Measurements from ENCODE around the gene MGAT4A.

Gene MGAT4A

GRCh38 chr2:98649135-98649991 lies 81.6 kb downstream of the MGAT4A start:
- DNase-seq (ENCODE audit: extremely low read depth, insufficient read length), result peak; percentile 43
- peak; percentile 99 for TF ChIP-seq CTCF (IDR thresholded peaks at IDR 0.05; ENCODE audit: insufficient read depth, low read length, poor library complexity, severe bottlenecking)
- Histone ChIP-seq H3K36me3 (ENCODE audit: control insufficient read depth, insufficient read depth, low read length) (no peaks in the 10 kb centered on the region), H3K4me3 (replicated peaks; ENCODE audit: low read depth, low read length) (no peak overlapping the region), H3K27me3 (replicated peaks; ENCODE audit: control insufficient read depth, insufficient read depth, low read length) (no peaks in the 10 kb centered on the region)

GRCh38 chr2:98648451-98648850 lies 82.5 kb downstream of the MGAT4A start:
- TF ChIP-seq CTCF (IDR thresholded peaks at IDR 0.05; ENCODE audit: insufficient read depth, low read length, poor library complexity, severe bottlenecking), result no peak
- H3K4me3 ChIP-seq (replicated peaks; ENCODE audit: low read depth, low read length), result no peak overlapping the region

GRCh38 chr2:98647636-98648035 lies 83.3 kb downstream of the MGAT4A start:
- TF ChIP-seq CTCF (IDR thresholded peaks at IDR 0.05; ENCODE audit: insufficient read depth, low read length, poor library complexity, severe bottlenecking), result no peak
- H3K4me3 ChIP-seq (replicated peaks; ENCODE audit: low read depth, low read length), result no peak overlapping the region
- no peaks in the 10 kb centered on the region for H3K27me3 ChIP-seq (replicated peaks; ENCODE audit: control insufficient read depth, insufficient read depth, low read length)
- no peak for DNase-seq (ENCODE audit: extremely low read depth, insufficient read length)
- no peaks in the 10 kb centered on the region for H3K36me3 ChIP-seq (ENCODE audit: control insufficient read depth, insufficient read depth, low read length)

More at GRCh38 chr2:98648451-98648850, 82.5 kb downstream of the MGAT4A start:
- Histone ChIP-seq H3K36me3 (ENCODE audit: control insufficient read depth, insufficient read depth, low read length) (no peaks in the 10 kb centered on the region), H3K27me3 (replicated peaks; ENCODE audit: control insufficient read depth, insufficient read depth, low read length) (no peaks in the 10 kb centered on the region)
- DNase-seq (ENCODE audit: extremely low read depth, insufficient read length), result no peak

GRCh38 chr2:98643496-98644100 lies 87.3 kb downstream of the MGAT4A start:
- no peak for DNase-seq (ENCODE audit: extremely low read depth, insufficient read length)
- no peaks in the 10 kb centered on the region for H3K36me3 ChIP-seq (ENCODE audit: control insufficient read depth, insufficient read depth, low read length)
- TF ChIP-seq CTCF (IDR thresholded peaks at IDR 0.05; ENCODE audit: insufficient read depth, low read length, poor library complexity, severe bottlenecking), result no peak
- H3K4me3 ChIP-seq (replicated peaks; ENCODE audit: low read depth, low read length), result no peak overlapping the region
- H3K27me3 ChIP-seq (replicated peaks; ENCODE audit: control insufficient read depth, insufficient read depth, low read length), result no peaks in the 10 kb centered on the region

- TF ChIP-seq CTCF (IDR thresholded peaks at IDR 0.05; ENCODE audit: insufficient read depth, low read length, poor library complexity, severe bottlenecking), result no peak
- DNase-seq (ENCODE audit: extremely low read depth, insufficient read length), result peak; percentile 52
These were observed 93.4 kb downstream of the MGAT4A start for GRCh38 chr2:98637401-98638147.

More at GRCh38 chr2:98637401-98638147, 93.4 kb downstream of the MGAT4A start:
- Histone ChIP-seq H3K36me3 (ENCODE audit: control insufficient read depth, insufficient read depth, low read length) (no peaks in the 10 kb centered on the region), H3K27me3 (replicated peaks; ENCODE audit: control insufficient read depth, insufficient read depth, low read length) (no peaks in the 10 kb centered on the region), H3K4me3 (replicated peaks; ENCODE audit: low read depth, low read length) (no peak overlapping the region)
